CD4-positive, alpha-beta T cell treated with Interleukin-10 for 1 hour (primary cell): ENCODE data around the gene FBLN2.
"Not testable (repeated sequence)": the region's sequence is repeated elsewhere in the genome, so short reads cannot be mapped to it uniquely, and the experiment has no call there.

Experiments
- DNase-seq: peaks from one replicate; pipeline ENCODE4 v3.0.0-alpha.2; 2020

The FBLN2 gene

GRCh38 chr3:13550791-13551360, 2.0 kb downstream of the FBLN2 start:
- DNase-seq = no peak

GRCh38 chr3:13552857-13553652, 4.1 kb downstream of the FBLN2 start:
- no peak for DNase-seq

GRCh38 chr3:13553686-13554085, 4.8 kb downstream of the FBLN2 start:
- no peak for DNase-seq

GRCh38 chr3:13555753-13556152, 6.8 kb downstream of the FBLN2 start:
- no peak for DNase-seq

GRCh38 chr3:13556207-13556606, 7.3 kb downstream of the FBLN2 start:
- DNase-seq = no peak

GRCh38 chr3:13556917-13557316, 8.0 kb downstream of the FBLN2 start:
- DNase-seq = no peak

GRCh38 chr3:13557417-13557816, 8.5 kb downstream of the FBLN2 start:
- no peak for DNase-seq

GRCh38 chr3:13557926-13558325, 9.0 kb downstream of the FBLN2 start:
- no peak for DNase-seq

- DNase-seq = no peak
Measured at GRCh38 chr3:13558651-13559050, 9.7 kb downstream of the FBLN2 start.

GRCh38 chr3:13559764-13560525, 11.0 kb downstream of the FBLN2 start:
- DNase-seq = no peak

- no peak for DNase-seq
Measured at GRCh38 chr3:13561376-13561775, 12.5 kb downstream of the FBLN2 start.

- no peak for DNase-seq
Measured at GRCh38 chr3:13561967-13562366, 13.0 kb downstream of the FBLN2 start.

GRCh38 chr3:13562421-13562820, 13.5 kb downstream of the FBLN2 start:
- DNase-seq = not testable (repeated sequence)

- DNase-seq = no peak
Measured at GRCh38 chr3:13563321-13563720, 14.4 kb downstream of the FBLN2 start.

- no peak for DNase-seq
Measured at GRCh38 chr3:13563911-13564310, 15.0 kb downstream of the FBLN2 start.

- no peak for DNase-seq
Measured at GRCh38 chr3:13564751-13565560, 16.0 kb downstream of the FBLN2 start.

GRCh38 chr3:13565581-13566452, 16.9 kb downstream of the FBLN2 start:
- no peak for DNase-seq

GRCh38 chr3:13566453-13566748, 17.5 kb downstream of the FBLN2 start:
- no peak for DNase-seq

GRCh38 chr3:13566769-13567310, 17.9 kb downstream of the FBLN2 start:
- no peak for DNase-seq

- DNase-seq = no peak
Measured at GRCh38 chr3:13567684-13568514, 19.0 kb downstream of the FBLN2 start.

- DNase-seq = no peak
Measured at GRCh38 chr3:13568515-13569028, 19.6 kb downstream of the FBLN2 start.
